ENCODE results near the gene GUCY1B1. TPM values are rescaled to one million over a fixed set of nuclear protein-coding genes. Genes with fewer than 3 reads are reported as not detected.

GUCY1B1 gene
- total and polyA plus RNA-seq, 8 donors = 3.9 to 18.1 (median 5.4) TPM

GRCh38 chr4:155735496-155735895 lies 23.3 kb upstream of the GUCY1B1 start:
- TF ChIP-seq CTCF (IDR thresholded peaks at IDR 0.05) = no peak
- Histone ChIP-seq H3K9me3 (no peaks in the 10 kb centered on the region), H3K36me3 (no peaks in the 10 kb centered on the region), H3K4me1 (no peaks in the 10 kb centered on the region), H3K27me3 (no peaks in the 10 kb centered on the region), H3K4me3 (no peak overlapping the region), H3K27ac (no peak overlapping the region)
- DNase-seq (no peak), ATAC-seq (no peak), FAIRE-seq (no peak)
- intact Hi-C loops (cut with DNase I) = no loop called here

GRCh38 chr4:155738548-155738947 lies 20.3 kb upstream of the GUCY1B1 start:
- no peaks in the 10 kb centered on the region for H3K36me3 ChIP-seq
- no peak overlapping the region for H3K4me3 ChIP-seq
- H3K9me3 ChIP-seq = no peaks in the 10 kb centered on the region
- H3K4me1 ChIP-seq = no peaks in the 10 kb centered on the region
- no peak for TF ChIP-seq CTCF (IDR thresholded peaks at IDR 0.05)
- intact Hi-C loops (cut with DNase I) = no loop called here
- FAIRE-seq (no peak), DNase-seq (no peak), ATAC-seq (no peak)
- WGBS, 2 donors = 86 to 95% methylated on average over 2 of the region's 2 CpGs
- H3K27ac ChIP-seq = no peak overlapping the region
- no peaks in the 10 kb centered on the region for H3K27me3 ChIP-seq

- Histone ChIP-seq H3K27me3 (no peaks in the 10 kb centered on the region), H3K4me1 (no peaks in the 10 kb centered on the region), H3K9me3 (no peaks in the 10 kb centered on the region), H3K27ac (no peak overlapping the region), H3K4me3 (no peak overlapping the region), H3K36me3 (no peaks in the 10 kb centered on the region)
- intact Hi-C loops (cut with DNase I) = no loop called here
- 93 to 100% methylated on average over 1 of the region's 1 CpG for WGBS, 2 donors
- DNase-seq = no peak
- no peak for ATAC-seq
- no peak for TF ChIP-seq CTCF (IDR thresholded peaks at IDR 0.05)
- no peak for FAIRE-seq
These were observed 17.3 kb upstream of the GUCY1B1 start for GRCh38 chr4:155741546-155741945.

GRCh38 chr4:155742310-155743015 lies 16.4 kb upstream of the GUCY1B1 start:
- WGBS, 2 donors = 83 to 90% methylated on average over 3 of the region's 3 CpGs
- DNase-seq (no peak), FAIRE-seq (no peak), ATAC-seq (no peak)
- Histone ChIP-seq H3K27me3 (no peaks in the 10 kb centered on the region), H3K4me1 (no peaks in the 10 kb centered on the region), H3K9me3 (no peaks in the 10 kb centered on the region), H3K4me3 (no peak overlapping the region), H3K27ac (no peak overlapping the region), H3K36me3 (no peaks in the 10 kb centered on the region)
- TF ChIP-seq CTCF (IDR thresholded peaks at IDR 0.05) = no peak
- intact Hi-C loops (cut with DNase I) = no loop called here

- intact Hi-C loops (cut with DNase I) = no loop called here
- Histone ChIP-seq H3K9me3 (no peaks in the 10 kb centered on the region), H3K27me3 (no peaks in the 10 kb centered on the region), H3K36me3 (no peaks in the 10 kb centered on the region), H3K4me1 (no peaks in the 10 kb centered on the region), H3K4me3 (no peak overlapping the region), H3K27ac (no peak overlapping the region)
- ATAC-seq (peak in 3 of 4 donors; percentile 30 to 56 (median 44)), DNase-seq (no peak), FAIRE-seq (no peak)
- 62 to 74% methylated on average over 5 of the region's 5 CpGs for WGBS, 2 donors
- TF ChIP-seq CTCF (IDR thresholded peaks at IDR 0.05) = no peak
These were observed 12.8 kb upstream of the GUCY1B1 start for GRCh38 chr4:155745984-155746383.

Data from pancreas (tissue), 10 donors.